ENCODE results near the gene AP4E1.

AP4E1 gene

DNA sequence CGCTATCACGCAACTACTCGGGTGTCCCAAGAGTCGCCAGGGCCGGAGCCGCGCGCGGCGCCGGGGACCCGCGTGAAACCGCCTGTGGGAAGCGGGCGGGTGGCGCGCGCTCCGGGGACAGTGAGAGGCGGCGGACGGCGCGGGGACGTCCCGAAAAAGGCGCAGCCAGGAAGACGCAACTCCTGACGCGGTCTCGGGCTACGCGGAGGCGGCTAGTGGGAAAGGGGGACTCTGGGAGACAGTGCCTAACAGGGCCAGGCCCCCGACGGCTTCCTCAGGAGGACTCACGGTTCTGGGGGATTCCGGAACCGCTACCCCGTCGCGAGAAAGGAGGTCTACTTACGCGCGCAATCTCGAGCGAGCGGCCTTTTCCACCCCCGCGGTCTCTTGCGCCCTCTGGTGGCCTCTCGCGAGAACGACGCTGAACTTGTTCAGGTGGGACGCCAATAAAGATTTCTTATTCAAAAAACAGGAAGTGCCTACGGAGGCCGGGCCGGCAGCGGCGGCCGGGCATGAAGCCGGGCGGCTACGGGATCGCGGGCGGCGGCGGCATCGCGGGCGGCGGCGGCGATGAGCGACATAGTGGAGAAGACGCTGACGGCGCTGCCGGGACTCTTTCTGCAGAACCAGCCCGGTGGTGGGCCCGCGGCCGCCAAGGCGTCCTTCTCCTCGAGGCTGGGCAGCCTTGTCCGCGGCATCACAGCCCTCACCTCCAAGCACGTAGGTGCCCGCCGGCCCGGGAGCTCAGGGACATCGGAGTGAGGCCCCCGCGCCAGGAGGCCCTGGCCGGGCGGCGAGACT, at the start of gene AP4E1:
Gene AP4E1 (plus strand): TSS at position 475 of the 801 bp plus-strand sequence. CDS start 96 bp downstream, at position 571.
- TF ChIP-seq, protein P1, sequence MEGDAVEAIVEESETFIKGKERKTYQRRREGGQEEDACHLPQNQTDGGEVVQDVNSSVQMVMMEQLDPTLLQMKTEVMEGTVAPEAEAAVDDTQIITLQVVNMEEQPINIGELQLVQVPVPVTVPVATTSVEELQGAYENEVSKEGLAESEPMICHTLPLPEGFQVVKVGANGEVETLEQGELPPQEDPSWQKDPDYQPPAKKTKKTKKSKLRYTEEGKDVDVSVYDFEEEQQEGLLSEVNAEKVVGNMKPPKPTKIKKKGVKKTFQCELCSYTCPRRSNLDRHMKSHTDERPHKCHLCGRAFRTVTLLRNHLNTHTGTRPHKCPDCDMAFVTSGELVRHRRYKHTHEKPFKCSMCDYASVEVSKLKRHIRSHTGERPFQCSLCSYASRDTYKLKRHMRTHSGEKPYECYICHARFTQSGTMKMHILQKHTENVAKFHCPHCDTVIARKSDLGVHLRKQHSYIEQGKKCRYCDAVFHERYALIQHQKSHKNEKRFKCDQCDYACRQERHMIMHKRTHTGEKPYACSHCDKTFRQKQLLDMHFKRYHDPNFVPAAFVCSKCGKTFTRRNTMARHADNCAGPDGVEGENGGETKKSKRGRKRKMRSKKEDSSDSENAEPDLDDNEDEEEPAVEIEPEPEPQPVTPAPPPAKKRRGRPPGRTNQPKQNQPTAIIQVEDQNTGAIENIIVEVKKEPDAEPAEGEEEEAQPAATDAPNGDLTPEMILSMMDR (IDR thresholded peaks at IDR 0.05; ENCODE audit: insufficient read depth, low read length, missing control alignments): peak; percentile 86
- POLR2A ChIA-PET: interaction anchor here (0.7 to 1.1 kb wide), 3 partner anchors 23 to 232 kb away, joined by 3 read pairs; no protein-coding TSS in a partner anchor
- peak; percentile 47 for DNase-seq (ENCODE audit: low read depth, low spot score)
- peak within 1 kb of the TSS; percentile 89 for H3K4me3 ChIP-seq (ENCODE audit: low read depth, low read length)
- CTCF ChIA-PET: interaction anchor here (0.5 to 3.4 kb wide), 20 partner anchors 9 to 760 kb away, joined by 3 to 32 read pairs (median 3); no protein-coding TSS in a partner anchor

DNA sequence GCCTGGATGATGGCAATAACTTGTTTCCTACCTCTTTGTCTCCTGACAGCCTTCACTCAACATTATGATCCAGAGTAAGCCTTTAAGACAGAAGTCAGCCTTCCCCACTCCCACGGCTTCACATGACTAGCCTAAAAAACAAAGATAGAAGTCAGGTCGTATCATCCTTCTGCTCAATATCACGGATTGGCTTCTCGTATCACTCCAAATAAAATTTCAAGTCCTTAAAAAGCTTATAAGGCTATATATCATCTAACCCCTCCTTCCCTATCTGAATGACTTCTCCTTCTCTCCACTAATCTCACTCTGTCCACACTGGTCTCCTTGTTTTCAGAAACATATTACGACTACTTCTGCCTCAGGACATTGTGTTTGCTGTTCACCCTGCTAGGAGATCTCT, 47.7 kb upstream of the AP4E1 start:
- POLR2A ChIA-PET: no interaction called here
- H3K4me3 ChIP-seq (ENCODE audit: low read depth, low read length): no peak overlapping the region
- DNase-seq (ENCODE audit: low read depth, low spot score): no peak
- CTCF ChIA-PET: interaction anchor here (1.1 kb wide), 2 partner anchors 16 kb away, joined by 3 to 4 read pairs; no protein-coding TSS in a partner anchor
- TF ChIP-seq, protein P1 (IDR thresholded peaks at IDR 0.05; ENCODE audit: insufficient read depth, low read length, missing control alignments): no peak

DNA sequence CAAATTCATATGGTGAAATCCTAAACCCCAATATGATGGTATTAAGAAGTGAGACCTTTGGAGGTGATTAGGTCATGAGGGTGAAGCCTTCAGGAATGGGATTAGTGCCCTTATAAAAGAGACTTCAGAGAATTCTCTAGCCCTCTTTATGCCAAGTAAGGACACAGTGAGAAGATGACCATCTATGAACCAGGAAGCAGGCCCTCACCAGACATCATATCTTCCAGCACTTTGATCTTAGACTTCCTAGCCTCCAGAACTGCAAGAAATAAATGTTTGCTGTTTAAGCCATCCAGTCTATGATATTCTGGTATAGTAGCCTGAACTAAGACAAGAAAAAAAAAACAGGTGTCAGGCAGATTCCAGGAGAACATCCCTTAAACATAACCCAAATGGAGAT, 45.9 kb upstream of the AP4E1 start:
- CTCF ChIA-PET: interaction anchor here (1.2 to 3.9 kb wide), 2 partner anchors 12 to 14 kb away, joined by 4 to 28 read pairs; no protein-coding TSS in a partner anchor
- DNase-seq (ENCODE audit: low read depth, low spot score): no peak

DNA sequence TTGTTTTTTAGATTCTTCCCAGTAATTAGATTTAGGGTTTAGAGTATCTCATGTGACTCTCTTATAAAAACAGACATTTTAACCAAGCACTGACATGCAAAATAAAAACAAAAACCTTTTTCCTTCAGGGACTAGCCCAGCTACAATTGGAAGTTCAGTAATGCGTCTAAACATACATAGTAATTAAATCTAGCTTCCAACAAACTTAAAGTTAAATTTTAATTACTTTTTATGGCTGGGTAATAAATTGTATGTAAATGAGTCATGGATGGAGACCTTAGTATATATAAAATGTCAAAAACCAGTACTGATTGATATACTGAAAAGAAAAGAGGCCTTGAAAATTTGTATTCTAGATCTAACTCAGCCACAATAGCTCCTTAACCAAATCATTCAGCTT, 43.6 kb upstream of the AP4E1 start:
- CTCF ChIA-PET: interaction anchor here (0.6 to 3.9 kb wide), 2 partner anchors 11 to 19 kb away, joined by 3 to 28 read pairs; no protein-coding TSS in a partner anchor

More for the DNA sequence above, 45.9 kb upstream of the AP4E1 start:
- TF ChIP-seq, protein P1 (IDR thresholded peaks at IDR 0.05; ENCODE audit: insufficient read depth, low read length, missing control alignments): no peak
- H3K4me3 ChIP-seq (ENCODE audit: low read depth, low read length): no peak overlapping the region
- POLR2A ChIA-PET: no interaction called here

DNA sequence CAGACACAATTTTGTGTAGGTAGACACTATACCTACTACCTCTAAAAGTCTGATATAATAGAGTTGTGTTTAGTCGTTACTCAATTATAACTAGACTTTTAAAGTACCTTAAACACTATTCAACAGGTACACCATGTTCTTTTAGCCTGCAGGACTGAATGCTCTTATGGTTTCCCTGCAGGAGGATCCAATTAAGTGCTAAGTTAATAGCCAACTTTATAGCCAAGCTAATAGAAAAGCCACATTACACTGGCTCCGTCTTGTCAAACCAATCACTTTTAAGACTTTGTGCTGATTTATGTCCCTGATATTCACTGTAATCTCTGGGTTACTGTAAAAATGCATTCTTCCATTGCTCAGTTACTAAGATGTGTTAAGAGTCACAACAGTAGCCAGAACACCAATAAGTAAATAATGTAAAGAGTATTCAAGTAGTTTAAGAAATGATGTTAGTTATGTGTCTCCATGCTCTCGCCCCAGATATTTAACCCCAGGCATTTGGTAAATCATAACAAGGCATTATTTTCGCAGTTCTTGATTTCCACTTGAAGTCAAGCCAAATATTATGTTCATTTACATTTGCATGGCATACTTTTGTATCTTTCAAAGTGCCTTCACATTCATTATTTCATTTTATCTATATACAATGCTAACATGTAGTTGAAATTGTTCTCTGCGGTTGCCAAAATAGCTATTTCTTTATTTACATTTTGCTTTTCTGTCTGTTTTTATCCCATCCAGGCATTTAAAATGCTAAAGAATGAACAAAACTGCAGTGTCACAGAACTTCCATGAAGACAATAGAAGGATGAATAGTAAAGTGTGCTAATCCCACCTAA, 42.7 kb upstream of the AP4E1 start:
- ChIA-PET CTCF (interaction anchor here (3.9 kb wide), 1 partner anchor 11 kb away, joined by 28 read pairs; no protein-coding TSS in a partner anchor), POLR2A (no interaction called here)
- TF ChIP-seq, protein P1 (IDR thresholded peaks at IDR 0.05; ENCODE audit: insufficient read depth, low read length, missing control alignments): no peak
- no peak for DNase-seq (ENCODE audit: low read depth, low spot score)
- H3K4me3 ChIP-seq (ENCODE audit: low read depth, low read length): no peak overlapping the region

More for the DNA sequence above, 43.6 kb upstream of the AP4E1 start:
- POLR2A ChIA-PET: no interaction called here
- no peak overlapping the region for H3K4me3 ChIP-seq (ENCODE audit: low read depth, low read length)
- TF ChIP-seq, protein P1 (IDR thresholded peaks at IDR 0.05; ENCODE audit: insufficient read depth, low read length, missing control alignments): no peak
- no peak for DNase-seq (ENCODE audit: low read depth, low spot score)
